ENCODE results near the gene KANSL2. TPM values are rescaled to one million over a fixed set of nuclear protein-coding genes. Genes with fewer than 3 reads are reported as not detected.

KANSL2 gene
- total and polyA plus RNA-seq, 2 experiments from 2014 or later: 29.3 to 92.5 TPM

DNA sequence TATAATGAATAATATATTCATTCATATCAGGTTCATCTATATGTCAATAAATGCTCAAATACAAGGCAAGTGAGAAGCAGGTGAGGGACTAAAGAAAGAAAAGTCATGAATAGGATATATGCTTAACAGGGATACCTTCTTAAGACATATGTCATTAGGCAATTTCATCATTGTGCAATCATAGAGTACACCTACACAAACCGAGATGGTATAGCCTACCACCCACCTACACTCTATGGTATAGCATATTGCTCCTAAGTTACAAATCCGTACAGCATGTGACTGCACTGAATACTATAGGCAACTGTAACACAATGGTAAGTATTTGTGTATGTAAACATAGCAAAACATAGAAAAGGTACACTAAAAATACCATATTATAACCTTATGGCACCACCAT, 39.0 kb downstream of the KANSL2 start:
- H4K20me1 ChIP-seq (replicated peaks; ENCODE audit: insufficient read depth): no peaks in the 10 kb centered on the region; the same call in 1 of the 2 replicates
- ATAC-seq (no peak), DNase-seq (ENCODE audit: low spot score) (no peak)
- no peaks in the 10 kb centered on the region for H3F3A ChIP-seq (replicated peaks; ENCODE audit: low read depth)
- Mint-ChIP-seq H3K4me3 (no peak overlapping the region), H3K36me3 (ENCODE audit: low read depth) (peaks cover 64% of the 10 kb centered on the region), H3K27me3 (ENCODE audit: insufficient read depth, low read depth, poor library complexity) (peaks cover 6% of the 10 kb centered on the region), H3K4me1 (no peaks in the 10 kb centered on the region), H3K27ac (no peak overlapping the region), H3K9me3 (peaks cover 40% of the 10 kb centered on the region)
- H3K4me2 ChIP-seq: no peak overlapping the region
- TF ChIP-seq ZNF114 (CRISPR knock-in tag; IDR thresholded peaks at IDR 0.05): no peak
- no peak for TF ChIP-seq NANOG (IDR thresholded peaks at IDR 0.05; ENCODE audit: borderline replicate concordance)
- TF ChIP-seq, protein P1, sequence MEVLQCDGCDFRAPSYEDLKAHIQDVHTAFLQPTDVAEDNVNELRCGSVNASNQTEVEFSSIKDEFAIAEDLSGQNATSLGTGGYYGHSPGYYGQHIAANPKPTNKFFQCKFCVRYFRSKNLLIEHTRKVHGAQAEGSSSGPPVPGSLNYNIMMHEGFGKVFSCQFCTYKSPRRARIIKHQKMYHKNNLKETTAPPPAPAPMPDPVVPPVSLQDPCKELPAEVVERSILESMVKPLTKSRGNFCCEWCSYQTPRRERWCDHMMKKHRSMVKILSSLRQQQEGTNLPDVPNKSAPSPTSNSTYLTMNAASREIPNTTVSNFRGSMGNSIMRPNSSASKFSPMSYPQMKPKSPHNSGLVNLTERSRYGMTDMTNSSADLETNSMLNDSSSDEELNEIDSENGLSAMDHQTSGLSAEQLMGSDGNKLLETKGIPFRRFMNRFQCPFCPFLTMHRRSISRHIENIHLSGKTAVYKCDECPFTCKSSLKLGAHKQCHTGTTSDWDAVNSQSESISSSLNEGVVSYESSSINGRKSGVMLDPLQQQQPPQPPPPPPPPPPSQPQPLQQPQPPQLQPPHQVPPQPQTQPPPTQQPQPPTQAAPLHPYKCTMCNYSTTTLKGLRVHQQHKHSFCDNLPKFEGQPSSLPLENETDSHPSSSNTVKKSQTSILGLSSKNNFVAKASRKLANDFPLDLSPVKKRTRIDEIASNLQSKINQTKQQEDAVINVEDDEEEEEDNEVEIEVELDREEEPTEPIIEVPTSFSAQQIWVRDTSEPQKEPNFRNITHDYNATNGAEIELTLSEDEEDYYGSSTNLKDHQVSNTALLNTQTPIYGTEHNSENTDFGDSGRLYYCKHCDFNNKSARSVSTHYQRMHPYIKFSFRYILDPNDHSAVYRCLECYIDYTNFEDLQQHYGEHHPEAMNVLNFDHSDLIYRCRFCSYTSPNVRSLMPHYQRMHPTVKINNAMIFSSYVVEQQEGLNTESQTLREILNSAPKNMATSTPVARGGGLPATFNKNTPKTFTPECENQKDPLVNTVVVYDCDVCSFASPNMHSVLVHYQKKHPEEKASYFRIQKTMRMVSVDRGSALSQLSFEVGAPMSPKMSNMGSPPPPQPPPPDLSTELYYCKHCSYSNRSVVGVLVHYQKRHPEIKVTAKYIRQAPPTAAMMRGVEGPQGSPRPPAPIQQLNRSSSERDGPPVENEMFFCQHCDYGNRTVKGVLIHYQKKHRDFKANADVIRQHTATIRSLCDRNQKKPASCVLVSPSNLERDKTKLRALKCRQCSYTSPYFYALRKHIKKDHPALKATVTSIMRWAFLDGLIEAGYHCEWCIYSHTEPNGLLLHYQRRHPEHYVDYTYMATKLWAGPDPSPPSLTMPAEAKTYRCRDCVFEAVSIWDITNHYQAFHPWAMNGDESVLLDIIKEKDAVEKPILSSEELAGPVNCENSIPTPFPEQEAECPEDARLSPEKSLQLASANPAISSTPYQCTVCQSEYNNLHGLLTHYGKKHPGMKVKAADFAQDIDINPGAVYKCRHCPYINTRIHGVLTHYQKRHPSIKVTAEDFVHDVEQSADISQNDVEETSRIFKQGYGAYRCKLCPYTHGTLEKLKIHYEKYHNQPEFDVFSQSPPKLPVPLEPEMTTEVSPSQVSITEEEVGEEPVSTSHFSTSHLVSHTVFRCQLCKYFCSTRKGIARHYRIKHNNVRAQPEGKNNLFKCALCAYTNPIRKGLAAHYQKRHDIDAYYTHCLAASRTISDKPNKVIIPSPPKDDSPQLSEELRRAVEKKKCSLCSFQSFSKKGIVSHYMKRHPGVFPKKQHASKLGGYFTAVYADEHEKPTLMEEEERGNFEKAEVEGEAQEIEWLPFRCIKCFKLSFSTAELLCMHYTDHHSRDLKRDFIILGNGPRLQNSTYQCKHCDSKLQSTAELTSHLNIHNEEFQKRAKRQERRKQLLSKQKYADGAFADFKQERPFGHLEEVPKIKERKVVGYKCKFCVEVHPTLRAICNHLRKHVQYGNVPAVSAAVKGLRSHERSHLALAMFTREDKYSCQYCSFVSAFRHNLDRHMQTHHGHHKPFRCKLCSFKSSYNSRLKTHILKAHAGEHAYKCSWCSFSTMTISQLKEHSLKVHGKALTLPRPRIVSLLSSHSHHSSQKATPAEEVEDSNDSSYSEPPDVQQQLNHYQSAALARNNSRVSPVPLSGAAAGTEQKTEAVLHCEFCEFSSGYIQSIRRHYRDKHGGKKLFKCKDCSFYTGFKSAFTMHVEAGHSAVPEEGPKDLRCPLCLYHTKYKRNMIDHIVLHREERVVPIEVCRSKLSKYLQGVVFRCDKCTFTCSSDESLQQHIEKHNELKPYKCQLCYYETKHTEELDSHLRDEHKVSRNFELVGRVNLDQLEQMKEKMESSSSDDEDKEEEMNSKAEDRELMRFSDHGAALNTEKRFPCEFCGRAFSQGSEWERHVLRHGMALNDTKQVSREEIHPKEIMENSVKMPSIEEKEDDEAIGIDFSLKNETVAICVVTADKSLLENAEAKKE (CRISPR knock-in tag; IDR thresholded peaks at IDR 0.05): no peak
- TF ChIP-seq POLR2AphosphoS5 (IDR thresholded peaks at IDR 0.05; ENCODE audit: low read depth): no peak
- TF ChIP-seq EZH2 (IDR thresholded peaks at IDR 0.05; ENCODE audit: low read depth, unreplicated experiment): no peak
- TF ChIP-seq, protein P2, sequence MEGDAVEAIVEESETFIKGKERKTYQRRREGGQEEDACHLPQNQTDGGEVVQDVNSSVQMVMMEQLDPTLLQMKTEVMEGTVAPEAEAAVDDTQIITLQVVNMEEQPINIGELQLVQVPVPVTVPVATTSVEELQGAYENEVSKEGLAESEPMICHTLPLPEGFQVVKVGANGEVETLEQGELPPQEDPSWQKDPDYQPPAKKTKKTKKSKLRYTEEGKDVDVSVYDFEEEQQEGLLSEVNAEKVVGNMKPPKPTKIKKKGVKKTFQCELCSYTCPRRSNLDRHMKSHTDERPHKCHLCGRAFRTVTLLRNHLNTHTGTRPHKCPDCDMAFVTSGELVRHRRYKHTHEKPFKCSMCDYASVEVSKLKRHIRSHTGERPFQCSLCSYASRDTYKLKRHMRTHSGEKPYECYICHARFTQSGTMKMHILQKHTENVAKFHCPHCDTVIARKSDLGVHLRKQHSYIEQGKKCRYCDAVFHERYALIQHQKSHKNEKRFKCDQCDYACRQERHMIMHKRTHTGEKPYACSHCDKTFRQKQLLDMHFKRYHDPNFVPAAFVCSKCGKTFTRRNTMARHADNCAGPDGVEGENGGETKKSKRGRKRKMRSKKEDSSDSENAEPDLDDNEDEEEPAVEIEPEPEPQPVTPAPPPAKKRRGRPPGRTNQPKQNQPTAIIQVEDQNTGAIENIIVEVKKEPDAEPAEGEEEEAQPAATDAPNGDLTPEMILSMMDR (conservative IDR thresholded peaks at IDR 0.05; ENCODE audit: low read depth in 2 of 2): no peak
- TF ChIP-seq EZH2phosphoT487 (IDR thresholded peaks at IDR 0.05; ENCODE audit: unreplicated experiment): no peak
- TF ChIP-seq JUNB (IDR thresholded peaks at IDR 0.05; ENCODE audit: unreplicated experiment): no peak
- no peak for TF ChIP-seq CREB1 (CRISPR knock-in tag; IDR thresholded peaks at IDR 0.05; ENCODE audit: low read depth)
- TF ChIP-seq, protein P3, sequence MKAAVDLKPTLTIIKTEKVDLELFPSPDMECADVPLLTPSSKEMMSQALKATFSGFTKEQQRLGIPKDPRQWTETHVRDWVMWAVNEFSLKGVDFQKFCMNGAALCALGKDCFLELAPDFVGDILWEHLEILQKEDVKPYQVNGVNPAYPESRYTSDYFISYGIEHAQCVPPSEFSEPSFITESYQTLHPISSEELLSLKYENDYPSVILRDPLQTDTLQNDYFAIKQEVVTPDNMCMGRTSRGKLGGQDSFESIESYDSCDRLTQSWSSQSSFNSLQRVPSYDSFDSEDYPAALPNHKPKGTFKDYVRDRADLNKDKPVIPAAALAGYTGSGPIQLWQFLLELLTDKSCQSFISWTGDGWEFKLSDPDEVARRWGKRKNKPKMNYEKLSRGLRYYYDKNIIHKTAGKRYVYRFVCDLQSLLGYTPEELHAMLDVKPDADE (IDR thresholded peaks at IDR 0.05): no peak
- no peak for TF ChIP-seq STAT1 (IDR thresholded peaks at IDR 0.05; ENCODE audit: unreplicated experiment)
- TF ChIP-seq, protein P4, sequence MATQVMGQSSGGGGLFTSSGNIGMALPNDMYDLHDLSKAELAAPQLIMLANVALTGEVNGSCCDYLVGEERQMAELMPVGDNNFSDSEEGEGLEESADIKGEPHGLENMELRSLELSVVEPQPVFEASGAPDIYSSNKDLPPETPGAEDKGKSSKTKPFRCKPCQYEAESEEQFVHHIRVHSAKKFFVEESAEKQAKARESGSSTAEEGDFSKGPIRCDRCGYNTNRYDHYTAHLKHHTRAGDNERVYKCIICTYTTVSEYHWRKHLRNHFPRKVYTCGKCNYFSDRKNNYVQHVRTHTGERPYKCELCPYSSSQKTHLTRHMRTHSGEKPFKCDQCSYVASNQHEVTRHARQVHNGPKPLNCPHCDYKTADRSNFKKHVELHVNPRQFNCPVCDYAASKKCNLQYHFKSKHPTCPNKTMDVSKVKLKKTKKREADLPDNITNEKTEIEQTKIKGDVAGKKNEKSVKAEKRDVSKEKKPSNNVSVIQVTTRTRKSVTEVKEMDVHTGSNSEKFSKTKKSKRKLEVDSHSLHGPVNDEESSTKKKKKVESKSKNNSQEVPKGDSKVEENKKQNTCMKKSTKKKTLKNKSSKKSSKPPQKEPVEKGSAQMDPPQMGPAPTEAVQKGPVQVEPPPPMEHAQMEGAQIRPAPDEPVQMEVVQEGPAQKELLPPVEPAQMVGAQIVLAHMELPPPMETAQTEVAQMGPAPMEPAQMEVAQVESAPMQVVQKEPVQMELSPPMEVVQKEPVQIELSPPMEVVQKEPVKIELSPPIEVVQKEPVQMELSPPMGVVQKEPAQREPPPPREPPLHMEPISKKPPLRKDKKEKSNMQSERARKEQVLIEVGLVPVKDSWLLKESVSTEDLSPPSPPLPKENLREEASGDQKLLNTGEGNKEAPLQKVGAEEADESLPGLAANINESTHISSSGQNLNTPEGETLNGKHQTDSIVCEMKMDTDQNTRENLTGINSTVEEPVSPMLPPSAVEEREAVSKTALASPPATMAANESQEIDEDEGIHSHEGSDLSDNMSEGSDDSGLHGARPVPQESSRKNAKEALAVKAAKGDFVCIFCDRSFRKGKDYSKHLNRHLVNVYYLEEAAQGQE (IDR thresholded peaks at IDR 0.05; ENCODE audit: unreplicated experiment): no peak
- no peak for TF ChIP-seq ZNF331 (CRISPR knock-in tag; IDR thresholded peaks at IDR 0.05; ENCODE audit: low read depth)
- peaks cover 13% of the 10 kb centered on the region for H3K36me3 ChIP-seq (ENCODE audit: insufficient read depth)
- H3K79me2 ChIP-seq (replicated peaks; ENCODE audit: insufficient read depth): no peaks in the 10 kb centered on the region
- no peak overlapping the region for H3K4me3 ChIP-seq
- no peaks in the 10 kb centered on the region for H3K4me1 ChIP-seq (ENCODE audit: insufficient read depth)
- no peak overlapping the region for H2AFZ ChIP-seq
- H3K9me2 ChIP-seq (ENCODE audit: insufficient read depth): no peaks in the 10 kb centered on the region
- no peak overlapping the region for H3K27ac ChIP-seq (ENCODE audit: low read depth)
- H3K27me3 ChIP-seq (ENCODE audit: insufficient read depth): no peaks in the 10 kb centered on the region
